ENCODE data around the gene MEIKIN. TPM values are rescaled to one million over a fixed set of nuclear protein-coding genes. Genes with fewer than 3 reads are reported as not detected.
"Not testable (repeated sequence)": the region's sequence is repeated elsewhere in the genome, so short reads cannot be mapped to it uniquely, and the experiment has no call there.

The MEIKIN gene
- total RNA-seq, 2 donors from 2014 or later, result 39.2 TPM; not detected in 1

GRCh38 chr5:131786900-131787692 lies 158.4 kb downstream of the MEIKIN start:
- Histone ChIP-seq H3K4me3 (no peak overlapping the region), H3K27me3 (no peaks in the 10 kb centered on the region), H3K4me1 (peaks cover 34% of the 10 kb centered on the region), H3K27ac (no peak overlapping the region), H3K36me3 (replicated peaks in 1 of 2; ENCODE audit: insufficient read depth in 1 of 2, low read depth in 2 of 2) (no peaks in the 10 kb centered on the region), H3K9me3 (no peaks in the 10 kb centered on the region)
- intact Hi-C loops (cut with DNase I), result no loop called here
- 43 to 59% methylated on average over 4 of the region's 4 CpGs for WGBS, 2 donors
- no peak for ATAC-seq
- TF ChIP-seq CTCF (IDR thresholded peaks at IDR 0.05) (no peak), POLR2A (IDR thresholded peaks at IDR 0.05) (no peak)
- no peak for DNase-seq

GRCh38 chr5:131786036-131786435 lies 159.4 kb downstream of the MEIKIN start:
- no peak for DNase-seq
- intact Hi-C loops (cut with DNase I), result no loop called here

GRCh38 chr5:131783874-131784273 lies 161.6 kb downstream of the MEIKIN start:
- no peak overlapping the region for H3K27ac ChIP-seq
- no peaks in the 10 kb centered on the region for H3K9me3 ChIP-seq
- no peaks in the 10 kb centered on the region for H3K27me3 ChIP-seq
- ATAC-seq (no peak), DNase-seq (no peak)
- intact Hi-C loops (cut with DNase I), result no loop called here
- 73 to 80% methylated on average over 1 of the region's 1 CpG for WGBS, 2 donors
- H3K4me1 ChIP-seq, result peaks cover 26% of the 10 kb centered on the region
- no peak overlapping the region for H3K4me3 ChIP-seq
- H3K36me3 ChIP-seq (replicated peaks in 1 of 2; ENCODE audit: insufficient read depth in 1 of 2, low read depth in 2 of 2), result no peaks in the 10 kb centered on the region
- TF ChIP-seq CTCF (IDR thresholded peaks at IDR 0.05) (no peak), POLR2A (IDR thresholded peaks at IDR 0.05) (no peak)

More at GRCh38 chr5:131786036-131786435, 159.4 kb downstream of the MEIKIN start:
- Histone ChIP-seq H3K4me1 (peaks cover 32% of the 10 kb centered on the region), H3K4me3 (no peak overlapping the region), H3K27ac (no peak overlapping the region), H3K9me3 (no peaks in the 10 kb centered on the region), H3K27me3 (no peaks in the 10 kb centered on the region), H3K36me3 (replicated peaks in 1 of 2; ENCODE audit: insufficient read depth in 1 of 2, low read depth in 2 of 2) (no peaks in the 10 kb centered on the region)
- WGBS, 2 donors, result 86 to 95% methylated on average over 1 of the region's 1 CpG
- no peak for ATAC-seq
- TF ChIP-seq CTCF (IDR thresholded peaks at IDR 0.05), result no peak
- TF ChIP-seq POLR2A (IDR thresholded peaks at IDR 0.05), result no peak

- Histone ChIP-seq H3K36me3 (replicated peaks in 1 of 2; ENCODE audit: insufficient read depth in 1 of 2, low read depth in 2 of 2) (no peaks in the 10 kb centered on the region), H3K4me3 (no peak overlapping the region), H3K4me1 (peaks cover 24% of the 10 kb centered on the region), H3K9me3 (no peaks in the 10 kb centered on the region), H3K27ac (no peak overlapping the region), H3K27me3 (no peaks in the 10 kb centered on the region)
- no peak for ATAC-seq
- no peak for DNase-seq
- TF ChIP-seq POLR2A (IDR thresholded peaks at IDR 0.05) (no peak), CTCF (IDR thresholded peaks at IDR 0.05) (no peak)
- WGBS, 2 donors, result 76 to 79% methylated on average over 1 of the region's 1 CpG
- intact Hi-C loops (cut with DNase I), result no loop called here
These were observed 162.1 kb downstream of the MEIKIN start for GRCh38 chr5:131783357-131783756.

GRCh38 chr5:131782717-131783116 lies 162.7 kb downstream of the MEIKIN start:
- WGBS, 2 donors, result 94 to 97% methylated on average over 11 of the region's 11 CpGs
- intact Hi-C loops (cut with DNase I), result no loop called here
- TF ChIP-seq CTCF (IDR thresholded peaks at IDR 0.05) (no peak), POLR2A (IDR thresholded peaks at IDR 0.05) (no peak)
- H3K9me3 ChIP-seq, result no peaks in the 10 kb centered on the region
- no peak overlapping the region for H3K27ac ChIP-seq
- no peak overlapping the region for H3K4me3 ChIP-seq
- DNase-seq (no peak), ATAC-seq (no peak)
- peaks cover 17% of the 10 kb centered on the region for H3K4me1 ChIP-seq
- no peaks in the 10 kb centered on the region for H3K27me3 ChIP-seq
- no peaks in the 10 kb centered on the region for H3K36me3 ChIP-seq (replicated peaks in 1 of 2; ENCODE audit: insufficient read depth in 1 of 2, low read depth in 2 of 2)

- intact Hi-C loops (cut with DNase I); H3K9me3 ChIP-seq; ATAC-seq; H3K36me3 ChIP-seq (replicated peaks in 1 of 2; ENCODE audit: insufficient read depth in 1 of 2, low read depth in 2 of 2); DNase-seq; H3K27ac ChIP-seq; H3K27me3 ChIP-seq; H3K4me3 ChIP-seq: not testable (repeated sequence)
- WGBS, 2 donors, result 63% methylated on average over 1 of the region's 1 CpG; no CpG with 5 or more reads in 1 of the 2 donors
- peaks cover 35% of the 10 kb centered on the region for H3K4me1 ChIP-seq
These were observed 167.3 kb downstream of the MEIKIN start for GRCh38 chr5:131778141-131778540.
